Esophagus muscularis mucosa (tissue), 4 donors: ENCODE measurements around the gene PIK3CD. TPM values are rescaled to one million over a fixed set of nuclear protein-coding genes. Genes with fewer than 3 reads are reported as not detected.

Experiments used
- DNase-seq: peaks from one replicate; pipeline ENCODE4 v3.0.0-alpha.2; 2017; ENCODE audit errors: extremely low spot score
- H3K27ac ChIP-seq, 4 donors: fragments of 200-600 bp; sonication (generic); replicated peaks in 1 of 4; 1 replicate in 3 of 4; 2 replicates in 1 of 4; pipeline ENCODE4 v1.5.1; 2016 to 2019; ENCODE audit warnings: mild to moderate bottlenecking in 1 of 4
- H3K27me3 ChIP-seq, 4 donors: fragments of 200-600 bp; sonication (generic); one replicate each; pipeline versions ENCODE4 v1.5.1 to v1.6.0; 2016 to 2019
- H3K36me3 ChIP-seq, 4 donors: fragments of 200-600 bp; sonication (generic); one replicate each; pipeline ENCODE4 v1.5.1; 2016 to 2019
- H3K4me1 ChIP-seq, 4 donors: fragments of 200-600 bp; sonication (generic); one replicate each; pipeline ENCODE4 v1.5.1; 2016 to 2019
- H3K4me3 ChIP-seq, 4 donors: fragments of 200-600 bp; sonication (generic); 1 replicate in 2 of 4; 2 replicates in 2 of 4; pipeline ENCODE4 v1.5.1; 2016 to 2019; ENCODE audit warnings: mild to moderate bottlenecking in 4 of 4, moderate library complexity in 1 of 4
- H3K9me3 ChIP-seq, 4 donors: fragments of 200-600 bp; sonication (generic); 1 replicate in 3 of 4; 2 replicates in 1 of 4; pipeline ENCODE4 v1.5.1; 2016 to 2019
- EP300 ChIP-seq: sonication (generic); formaldehyde crosslinking; IDR thresholded peaks from one replicate; pipeline ENCODE4 v1.6.1; 2017; ENCODE audit warnings: antibody characterized with exemption
- POLR2A ChIP-seq: fragments of 450-650 bp; IDR thresholded peaks from one replicate; pipeline ENCODE4 v1.6.1; 2017; ENCODE audit warnings: antibody characterized with exemption, moderate library complexity, mild to moderate bottlenecking, low read depth
- POLR2AphosphoS5 ChIP-seq, 2 donors: sonication (generic); formaldehyde crosslinking; IDR thresholded peaks; one replicate each; pipeline ENCODE4 v1.6.1; 2017; ENCODE audit warnings: antibody characterized with exemption in 2 of 2
- WGBS: methylation state at CpG from one replicate; pipeline ENCODE4 v1.1.5; 2018; 5-methylcytosine and 5-hydroxymethylcytosine counted together
- intact Hi-C: fragments of 100-400 bp; cut with DNase I; formaldehyde crosslinking; loops from one replicate; pipeline ENCODE4 v1.15.1; 2023
- total RNA-seq, 4 donors: library from RNA; depleted of rRNA; stranded (reverse); fragments of >200 nt; gene quantifications; one replicate each; pipeline versions ENCODE4 v1.1.0 to v1.2.1, GENCODE V29; 2016
- TF ChIP-seq, protein P1 (sequence below), 3 experiments: fragments of 200-600 bp in 2 of 3; fragments of 450-650 bp in 1 of 3; sonication (generic) in 2 of 3; IDR thresholded peaks; one replicate each; pipeline ENCODE4 v1.5.1; 2017 to 2019; ENCODE audit warnings: antibody characterized with exemption in 3 of 3, mild to moderate bottlenecking in 2 of 3, moderate library complexity in 1 of 3

PIK3CD gene
- total RNA-seq, 4 donors from 2014 or later, result 7.9 to 30.4 (median 13.9) TPM

DNA sequence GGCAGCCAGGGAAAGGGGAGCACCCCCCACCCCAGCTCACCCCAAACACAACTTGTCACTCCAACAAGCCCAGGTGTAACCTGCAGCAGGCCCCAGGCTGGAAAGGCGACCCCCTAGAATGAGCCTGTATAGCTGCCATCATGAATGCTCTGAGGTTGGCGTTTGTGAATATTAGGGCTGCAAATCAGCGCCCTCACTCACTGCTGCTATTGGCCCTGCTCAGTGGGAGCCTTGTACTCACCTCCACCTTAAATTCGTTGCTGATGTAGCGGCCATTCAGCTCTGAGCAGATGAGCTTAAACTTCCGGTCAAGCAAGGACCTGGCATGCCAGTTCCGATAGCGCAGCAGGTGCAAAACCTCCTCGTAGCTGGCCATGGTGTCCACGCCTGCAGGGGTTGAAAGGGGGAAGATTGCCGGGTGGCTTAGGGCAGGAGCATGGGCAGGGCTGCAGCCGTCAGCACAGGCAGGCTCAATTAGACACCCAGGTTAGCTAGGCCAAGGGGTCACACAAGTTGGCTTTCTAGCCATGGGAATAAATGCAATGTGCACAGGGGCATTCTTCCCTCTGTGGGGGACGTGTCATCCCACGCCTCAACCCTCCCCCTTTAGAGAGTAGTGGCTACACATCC, 81.7 kb downstream of the PIK3CD start:
- no peak overlapping the region for H3K27ac ChIP-seq
- H3K27me3 ChIP-seq, result no peaks in the 10 kb centered on the region
- WGBS, result 94% methylated on average over 14 of the region's 14 CpGs
- no peaks in the 10 kb centered on the region for H3K9me3 ChIP-seq
- TF ChIP-seq POLR2A (no peak), EP300 (no peak), POLR2AphosphoS5 (IDR thresholded peaks at IDR 0.05) (no peak)
- TF ChIP-seq, protein P1, sequence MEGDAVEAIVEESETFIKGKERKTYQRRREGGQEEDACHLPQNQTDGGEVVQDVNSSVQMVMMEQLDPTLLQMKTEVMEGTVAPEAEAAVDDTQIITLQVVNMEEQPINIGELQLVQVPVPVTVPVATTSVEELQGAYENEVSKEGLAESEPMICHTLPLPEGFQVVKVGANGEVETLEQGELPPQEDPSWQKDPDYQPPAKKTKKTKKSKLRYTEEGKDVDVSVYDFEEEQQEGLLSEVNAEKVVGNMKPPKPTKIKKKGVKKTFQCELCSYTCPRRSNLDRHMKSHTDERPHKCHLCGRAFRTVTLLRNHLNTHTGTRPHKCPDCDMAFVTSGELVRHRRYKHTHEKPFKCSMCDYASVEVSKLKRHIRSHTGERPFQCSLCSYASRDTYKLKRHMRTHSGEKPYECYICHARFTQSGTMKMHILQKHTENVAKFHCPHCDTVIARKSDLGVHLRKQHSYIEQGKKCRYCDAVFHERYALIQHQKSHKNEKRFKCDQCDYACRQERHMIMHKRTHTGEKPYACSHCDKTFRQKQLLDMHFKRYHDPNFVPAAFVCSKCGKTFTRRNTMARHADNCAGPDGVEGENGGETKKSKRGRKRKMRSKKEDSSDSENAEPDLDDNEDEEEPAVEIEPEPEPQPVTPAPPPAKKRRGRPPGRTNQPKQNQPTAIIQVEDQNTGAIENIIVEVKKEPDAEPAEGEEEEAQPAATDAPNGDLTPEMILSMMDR (IDR thresholded peaks at IDR 0.05), result no peak
- no peak overlapping the region for H3K4me3 ChIP-seq
- DNase-seq, result no peak
- no peaks in the 10 kb centered on the region for H3K4me1 ChIP-seq
- H3K36me3 ChIP-seq, result peaks cover 89 to 100% (median 100%) of the 10 kb centered on the region in 4 donors
- intact Hi-C loops, result no loop called here

DNA sequence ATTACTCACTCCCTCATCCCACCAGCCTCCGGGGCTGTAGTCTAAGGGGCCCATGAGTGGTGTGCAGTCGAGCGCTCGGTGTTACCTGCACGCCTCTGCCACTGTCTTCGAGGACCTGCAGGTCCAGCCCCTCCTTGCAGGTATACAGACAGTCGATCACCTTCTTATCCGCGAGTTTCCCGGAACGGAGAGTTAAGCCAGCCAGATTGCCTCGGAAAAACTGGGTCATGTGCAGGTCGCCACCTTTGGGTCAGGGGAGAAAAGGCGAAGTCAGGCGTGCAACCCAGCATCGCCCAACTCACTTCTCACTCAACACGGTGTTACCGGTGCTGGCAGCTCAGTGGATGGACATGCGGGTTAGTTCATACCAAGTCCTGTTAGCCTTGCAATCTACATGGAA, 84.3 kb downstream of the PIK3CD start:
- Histone ChIP-seq H3K4me1 (no peaks in the 10 kb centered on the region), H3K27ac (no peak overlapping the region), H3K4me3 (no peak overlapping the region), H3K27me3 (no peaks in the 10 kb centered on the region), H3K36me3 (peaks cover 86 to 100% (median 98%) of the 10 kb centered on the region in 4 donors), H3K9me3 (no peaks in the 10 kb centered on the region)
- no peak for TF ChIP-seq EP300
- no peak for TF ChIP-seq POLR2AphosphoS5 (IDR thresholded peaks at IDR 0.05)
- no peak for TF ChIP-seq POLR2A
- TF ChIP-seq, protein P1 (IDR thresholded peaks at IDR 0.05), result no peak
- intact Hi-C loops, result no loop called here
- no peak for DNase-seq
- WGBS, result 94% methylated on average over 19 of the region's 19 CpGs

DNA sequence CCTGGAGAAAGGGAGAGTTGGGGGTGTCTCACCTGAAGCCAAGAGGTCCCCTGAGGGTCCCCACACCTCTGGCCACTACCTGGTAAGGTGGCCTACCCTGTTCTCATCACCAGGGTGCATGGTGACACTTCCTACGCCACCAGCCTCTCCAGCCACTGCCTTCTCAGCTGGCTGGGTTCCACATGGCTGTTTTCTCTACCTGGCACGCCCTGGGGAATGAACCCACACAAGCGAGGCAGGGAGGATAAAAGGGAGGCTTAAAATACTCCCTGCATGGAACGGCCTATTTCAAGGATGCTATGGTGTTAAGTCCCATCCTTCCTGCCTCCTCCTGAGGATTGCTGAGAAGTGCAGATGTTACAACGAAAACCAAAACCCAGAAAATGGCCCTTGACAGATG, 84.7 kb downstream of the PIK3CD start:
- intact Hi-C loops, result no loop called here
- H3K27ac ChIP-seq, result no peak overlapping the region
- DNase-seq, result no peak
- no peak for TF ChIP-seq POLR2A
- TF ChIP-seq POLR2AphosphoS5 (IDR thresholded peaks at IDR 0.05), result no peak
- H3K27me3 ChIP-seq, result no peaks in the 10 kb centered on the region
- peaks cover 86 to 100% (median 98%) of the 10 kb centered on the region in 4 donors for H3K36me3 ChIP-seq
- no peaks in the 10 kb centered on the region for H3K4me1 ChIP-seq
- no peak overlapping the region for H3K4me3 ChIP-seq
- 81% methylated on average over 4 of the region's 5 CpGs for WGBS
- no peaks in the 10 kb centered on the region for H3K9me3 ChIP-seq

DNA sequence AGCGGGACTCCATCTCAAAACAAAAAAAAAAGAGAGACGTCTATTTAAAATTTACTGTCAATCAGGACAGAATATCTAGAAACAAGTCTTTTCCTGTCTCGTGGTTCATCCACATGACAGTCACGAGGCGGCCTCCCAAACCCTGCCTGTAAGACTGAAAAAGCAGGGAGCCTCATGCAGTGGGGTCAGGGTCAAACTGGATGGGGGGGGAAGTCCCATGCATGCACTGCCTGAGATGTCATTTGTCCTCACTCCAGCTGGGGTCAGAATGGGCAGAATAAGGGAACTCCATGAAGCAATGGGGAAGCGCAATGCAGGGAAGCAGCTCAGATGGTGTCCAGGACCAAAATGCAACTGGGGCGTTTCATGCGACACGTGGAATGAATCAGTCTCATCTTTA, 85.5 kb downstream of the PIK3CD start:
- Histone ChIP-seq H3K36me3 (peaks cover 86 to 100% (median 98%) of the 10 kb centered on the region in 4 donors), H3K4me3 (no peak overlapping the region), H3K9me3 (no peaks in the 10 kb centered on the region), H3K27ac (no peak overlapping the region), H3K27me3 (no peaks in the 10 kb centered on the region), H3K4me1 (no peaks in the 10 kb centered on the region)
- intact Hi-C loops, result no loop called here
- no peak for TF ChIP-seq EP300
- TF ChIP-seq, protein P1 (IDR thresholded peaks at IDR 0.05), result no peak
- no peak for TF ChIP-seq POLR2AphosphoS5 (IDR thresholded peaks at IDR 0.05)
- TF ChIP-seq POLR2A, result no peak
- DNase-seq, result no peak
- 81% methylated on average over 9 of the region's 9 CpGs for WGBS

DNA sequence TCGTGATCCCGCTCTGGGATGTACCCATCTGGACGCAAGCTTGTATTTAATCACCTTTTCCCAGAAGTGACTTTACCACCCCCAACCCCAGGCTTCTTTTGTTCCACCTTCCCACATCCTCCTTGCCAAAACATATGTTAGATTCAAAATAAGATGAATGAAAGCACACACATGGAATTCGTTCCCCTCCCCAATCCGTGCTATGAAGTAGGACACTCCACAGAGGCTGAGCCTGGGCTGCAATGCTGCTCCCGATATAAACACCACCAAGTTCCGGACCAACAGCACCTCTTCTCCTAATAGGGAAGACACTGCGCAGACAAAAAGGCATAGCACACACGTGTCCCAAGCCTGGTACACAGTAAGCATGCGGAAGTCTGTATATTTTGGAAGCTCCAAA, 86.1 kb downstream of the PIK3CD start:
- intact Hi-C loops, result no loop called here
- Histone ChIP-seq H3K9me3 (no peaks in the 10 kb centered on the region), H3K4me3 (no peak overlapping the region), H3K36me3 (peaks cover 84 to 100% (median 98%) of the 10 kb centered on the region in 4 donors), H3K27ac (no peak overlapping the region), H3K4me1 (no peaks in the 10 kb centered on the region), H3K27me3 (no peaks in the 10 kb centered on the region)
- 80% methylated on average over 10 of the region's 10 CpGs for WGBS
- TF ChIP-seq EP300 (no peak), POLR2AphosphoS5 (IDR thresholded peaks at IDR 0.05) (no peak), POLR2A (no peak)
- TF ChIP-seq, protein P1 (IDR thresholded peaks at IDR 0.05), result no peak
- no peak for DNase-seq
